SK-N-SH (cell line): ENCODE measurements around the gene PPP1R9A. TPM values are rescaled to one million over a fixed set of nuclear protein-coding genes. Genes with fewer than 3 reads are reported as not detected.

Experiments used
- CTCF ChIA-PET: fragments of 300-600, 350-600 bp; formaldehyde crosslinking; extraction: SDS; loops from one replicate; lab custom pipeline; 2021; lab: Yijun Ruan, JAX
- POLR2A ChIA-PET: fragments of 350-600 bp; sonication (Branson Sonifier 250); formaldehyde crosslinking; extraction: SDS; loops from one replicate; lab custom pipeline; 2020; ENCODE audit warnings: antibody characterized with exemption, inconsistent platforms; lab: Yijun Ruan, JAX
- DNase-seq: peaks from one replicate; pipeline ENCODE4 v3.0.0; 2012
- H2AFZ ChIP-seq: fragments of 200-600 bp; sonication (generic); 2 replicates; pipeline ENCODE4 v1.8.1; 2016; ENCODE audit warnings: antibody characterized with exemption, mild to moderate bottlenecking, low read depth
- H3F3A ChIP-seq: fragments of 200-600 bp; sonication (generic); replicated peaks from 2 replicates; pipeline ENCODE3; 2016; ENCODE audit warnings: antibody characterized with exemption, mild to moderate bottlenecking; ENCODE audit not compliant: insufficient read depth
- H3K27ac ChIP-seq, 2 experiments: fragments of 200-500 bp in 1 of 2; fragments of 200-600 bp in 1 of 2; sonication (Bioruptor generic) in 1 of 2; sonication (generic), shearing (Covaris generic) in 1 of 2; 2 replicates each; pipeline versions ENCODE4 v1.5.1 to v1.6.1; 2014 to 2016; ENCODE audit warnings: low read depth in 2 of 2, inconsistent platforms in 1 of 2, low read length in 1 of 2, mild to moderate bottlenecking in 1 of 2, mixed read lengths in 1 of 2
- H3K27me3 ChIP-seq: fragments of 200-600 bp; sonication (generic), shearing (Covaris generic); 2 replicates; pipeline ENCODE4 v1.6.1; 2016; ENCODE audit warnings: mixed run types; ENCODE audit not compliant: insufficient read depth
- H3K36me3 ChIP-seq, 2 experiments: fragments of 200-500 bp in 1 of 2; fragments of 200-600 bp in 1 of 2; sonication (Bioruptor generic) in 1 of 2; sonication (generic) in 1 of 2; replicated peaks in 1 of 2; 2 replicates each; pipeline versions ENCODE3 to v1.5.1; 2014 to 2016; ENCODE audit warnings: low read length in 1 of 2, mild to moderate bottlenecking in 1 of 2; ENCODE audit not compliant: insufficient read depth in 2 of 2, control insufficient read depth in 1 of 2
- H3K4me1 ChIP-seq, 2 experiments: fragments of 200-500 bp in 1 of 2; fragments of 200-600 bp in 1 of 2; sonication (Bioruptor generic) in 1 of 2; sonication (generic), shearing (Covaris generic) in 1 of 2; 2 replicates each; pipeline versions ENCODE4 v1.5.1 to v1.6.1; 2014 to 2016; ENCODE audit warnings: low read depth in 1 of 2, low read length in 1 of 2, mixed run types in 1 of 2; ENCODE audit not compliant: insufficient read depth in 2 of 2, control insufficient read depth in 1 of 2
- H3K4me2 ChIP-seq: fragments of 200-600 bp; sonication (generic), shearing (Covaris generic); 2 replicates; pipeline ENCODE4 v1.6.1; 2017; ENCODE audit warnings: mixed run types
- H3K4me3 ChIP-seq, 2 experiments: fragments of 200-500 bp in 1 of 2; fragments of 200-600 bp in 1 of 2; sonication (Bioruptor generic) in 1 of 2; sonication (generic), shearing (Covaris generic) in 1 of 2; 2 replicates each; pipeline versions ENCODE4 v1.5.1 to v1.8.1; 2014 to 2016; ENCODE audit warnings: low read depth in 2 of 2, inconsistent platforms in 1 of 2, low read length in 1 of 2, mild to moderate bottlenecking in 1 of 2, mixed read lengths in 1 of 2, moderate library complexity in 1 of 2
- H3K79me2 ChIP-seq: fragments of 200-600 bp; sonication (generic); 2 replicates; pipeline ENCODE4 v1.8.1; 2017; ENCODE audit warnings: mild to moderate bottlenecking; ENCODE audit not compliant: insufficient read depth
- H3K9ac ChIP-seq: fragments of 200-600 bp; sonication (generic); 2 replicates; pipeline ENCODE4 v1.6.1; 2017; ENCODE audit warnings: mixed run types
- H3K9me2 ChIP-seq: fragments of 200-600 bp; sonication (generic); 2 replicates; pipeline ENCODE4 v1.6.1; 2017; ENCODE audit warnings: mixed run types
- H3K9me3 ChIP-seq: fragments of 200-600 bp; sonication (generic); 2 replicates; pipeline ENCODE4 v1.6.1; 2017; ENCODE audit warnings: mixed run types, mild to moderate bottlenecking, moderate library complexity
- H4K20me1 ChIP-seq: fragments of 200-600 bp; sonication (generic); 2 replicates; pipeline ENCODE4 v1.6.1; 2017; ENCODE audit warnings: mild to moderate bottlenecking, mixed run types; ENCODE audit not compliant: insufficient read depth
- CTCF ChIP-seq: fragments of 200-600 bp; sonication (generic); IDR thresholded peaks from 2 replicates; pipeline ENCODE4 v1.6.1; 2017; ENCODE audit warnings: antibody characterized with exemption, mild to moderate bottlenecking, moderate library complexity
- ELF1 ChIP-seq: IDR thresholded peaks from 2 replicates; pipeline ENCODE4 v1.4.0; 2012
- EP300 ChIP-seq, 2 experiments: IDR thresholded peaks; 2 replicates each; pipeline versions ENCODE4 v1.4.0 to v1.6.1; 2012; ENCODE audit warnings: borderline replicate concordance in 1 of 2, low read depth in 1 of 2, low read length in 1 of 2
- FOSL2 ChIP-seq: IDR thresholded peaks from 2 replicates; pipeline ENCODE4 v1.4.0; 2012; ENCODE audit warnings: low read depth, mild to moderate bottlenecking, moderate library complexity, borderline replicate concordance
- FOXJ3 ChIP-seq: sonication (generic); formaldehyde crosslinking; IDR thresholded peaks from 2 replicates; pipeline ENCODE4 v1.5.1; 2020; ENCODE audit warnings: mild to moderate bottlenecking, missing genetic modification reagents
- FOXM1 ChIP-seq: IDR thresholded peaks from 2 replicates; pipeline ENCODE4 v1.4.0; 2012; ENCODE audit warnings: low read depth, mild to moderate bottlenecking
- GABPA ChIP-seq: IDR thresholded peaks from 2 replicates; pipeline ENCODE4 v1.4.0; 2012; ENCODE audit warnings: low read depth, mild to moderate bottlenecking
- GATA2 ChIP-seq: sonication (generic); formaldehyde crosslinking; IDR thresholded peaks from 2 replicates; pipeline ENCODE4 v1.5.0; 2020; ENCODE audit warnings: mild to moderate bottlenecking, missing genetic modification reagents
- JUND ChIP-seq: IDR thresholded peaks from 2 replicates; pipeline ENCODE4 v1.4.0; 2012
- MAX ChIP-seq: IDR thresholded peaks from 2 replicates; pipeline ENCODE4 v1.4.0; 2012; ENCODE audit warnings: low read depth
- MXI1 ChIP-seq: IDR thresholded peaks from 2 replicates; pipeline ENCODE4 v1.6.1; 2012; ENCODE audit warnings: mild to moderate bottlenecking, low read depth, low read length, improper control_type of control experiment
- NRF1 ChIP-seq: IDR thresholded peaks from 2 replicates; pipeline ENCODE4 v1.6.1; 2012; ENCODE audit warnings: low read depth, mild to moderate bottlenecking, low read length
- PBX3 ChIP-seq: IDR thresholded peaks from 2 replicates; pipeline ENCODE4; 2012
- RAD21 ChIP-seq: IDR thresholded peaks from 2 replicates; pipeline ENCODE4 v1.6.1; 2012; ENCODE audit warnings: mild to moderate bottlenecking, low read length
- RFX5 ChIP-seq: IDR thresholded peaks from 2 replicates; pipeline ENCODE4 v1.6.1; 2012; ENCODE audit warnings: mild to moderate bottlenecking, improper control_type of control experiment, low read length
- TAF1 ChIP-seq: IDR thresholded peaks from 2 replicates; pipeline ENCODE4 v1.6.1; 2012; ENCODE audit warnings: low read depth, mild to moderate bottlenecking, low read length, moderate library complexity, borderline replicate concordance
- TCF12 ChIP-seq: IDR thresholded peaks from 2 replicates; pipeline ENCODE4 v1.4.0; 2012
- TEAD4 ChIP-seq: IDR thresholded peaks from 2 replicates; pipeline ENCODE4 v1.4.0; 2012; ENCODE audit warnings: mild to moderate bottlenecking, borderline replicate concordance; ENCODE audit not compliant: insufficient read depth
- USF2 ChIP-seq: fragments of 150-350 bp; IDR thresholded peaks from 2 replicates; pipeline ENCODE4 v1.6.1; 2017; ENCODE audit warnings: antibody characterized with exemption, low read length, low read depth, borderline replicate concordance
- YY1 ChIP-seq: IDR thresholded peaks from 2 replicates; pipeline ENCODE4 v1.4.0; 2012; ENCODE audit warnings: low read depth, mild to moderate bottlenecking
- WGBS: methylation state at CpG from one replicate; pipeline ENCODE4 v1.1.6; 2017; ENCODE audit warnings: low lambda C conversion rate; 5-methylcytosine and 5-hydroxymethylcytosine counted together
- polyA plus RNA-seq, 3 experiments: library from polyadenylated mRNA; depleted of rRNA; stranded (reverse); fragments of >200 nt; gene quantifications; 2 replicates each; pipeline ENCODE4 v1.2.3, GENCODE V29; 2012

The PPP1R9A gene
- 0.30 and 0.58 TPM in 2 replicates for polyA plus RNA-seq (2012; rRNA removed)
- polyA plus RNA-seq (2012; cell fraction: cytosol; rRNA removed) = 0.37 and 0.40 TPM in 2 replicates
- polyA plus RNA-seq (2012; cell fraction: nucleus; rRNA removed) = 1.1 and 2.7 TPM in 2 replicates

- no peak within 1 kb of the TSS for H3K9ac ChIP-seq
- H3K9me2 ChIP-seq = no peaks in the 10 kb centered on the region
- no peak for TF ChIP-seq YY1
- TF ChIP-seq NRF1 = no peak
- TF ChIP-seq RAD21 = peak; percentile 12; the same call in 1 of the 2 replicates
- no peak for TF ChIP-seq FOSL2
- TF ChIP-seq GABPA = no peak
- no peak for TF ChIP-seq MAX
- no peak for TF ChIP-seq MXI1
- peak; percentile 31; the same call in 1 of the 2 replicates for TF ChIP-seq CTCF
- peak within 1 kb of the TSS; percentile 58; the same call in 1 of the 2 replicates for H2AFZ ChIP-seq
- peak within 1 kb of the TSS in 1 of 2 experiments; percentile 63; a peak in 2 of 4 replicates for H3K27ac ChIP-seq
- H4K20me1 ChIP-seq = no peaks in the 10 kb centered on the region
- DNase-seq = no peak
- H3K4me3 ChIP-seq = peak within 1 kb of the TSS; percentile 58 to 59
- no peaks in the 10 kb centered on the region for H3K79me2 ChIP-seq
- peak within 1 kb of the TSS; percentile 80 for H3K4me2 ChIP-seq
- peaks cover 60% of the 10 kb centered on the region for H3K27me3 ChIP-seq
- no peaks in the 10 kb centered on the region for H3K36me3 ChIP-seq
- 19% methylated on average over 27 of the region's 36 CpGs for WGBS
- ChIA-PET CTCF (no interaction called here), POLR2A (no interaction called here)
- no peaks in the 10 kb centered on the region for H3K9me3 ChIP-seq
- no peaks in the 10 kb centered on the region for H3F3A ChIP-seq
- peaks cover 0 to 10% of the 10 kb centered on the region in 2 experiments; a peak in 2 of 4 replicates for H3K4me1 ChIP-seq
Measured at GRCh38 chr7:94907026-94907810, at the start of gene PPP1R9A. PPP1R9A (plus strand) TSS chr7:94907594; CDS start chr7:94910114, 2,520 bp downstream.

- CTCF ChIA-PET = no interaction called here
Measured at GRCh38 chr7:94871132-94871531, 36.3 kb upstream of the PPP1R9A start.

More at GRCh38 chr7:94871132-94871531, 36.3 kb upstream of the PPP1R9A start:
- Histone ChIP-seq H3K27me3 (0 out of 2 replicates have a peak, but pooled peaks cover 4% of the 10 kb centered on the region), H3K9me3 (no peaks in the 10 kb centered on the region), H3K4me3 (no peak overlapping the region), H3F3A (no peaks in the 10 kb centered on the region), H3K9ac (no peak overlapping the region), H3K36me3 (no peaks in the 10 kb centered on the region), H3K4me1 (no peaks in the 10 kb centered on the region), H3K9me2 (no peaks in the 10 kb centered on the region), H3K27ac (no peak overlapping the region), H2AFZ (no peak overlapping the region), H3K4me2 (no peak overlapping the region), H3K79me2 (no peaks in the 10 kb centered on the region)
- no peak for DNase-seq
- POLR2A ChIA-PET = no interaction called here
- TF ChIP-seq FOSL2 (no peak), NRF1 (no peak), RFX5 (no peak), TAF1 (no peak), MXI1 (no peak), GATA2 (CRISPR knock-in tag) (no peak), GABPA (no peak), EP300 (IDR thresholded peaks at IDR 0.05; ENCODE audit: borderline replicate concordance in 1 of 2, low read depth in 1 of 2, low read length in 1 of 2) (no peak), TEAD4 (no peak), ELF1 (no peak), TCF12 (no peak), PBX3 (no peak), FOXM1 (no peak), JUND (no peak), YY1 (no peak), FOXJ3 (CRISPR knock-in tag) (no peak), USF2 (no peak), RAD21 (no peak)
- TF ChIP-seq, all 33 proteins: peak for 0
- H4K20me1 ChIP-seq = no peaks in the 10 kb centered on the region
